Uterus (tissue), 2 donors: ENCODE data around the gene TMEM87B.

Experiments used
- CTCF ChIP-seq, 4 experiments: fragments of 200-600 bp in 2 of 4; fragments of 450-650 bp in 2 of 4; sonication (generic) in 2 of 4; IDR thresholded peaks; one replicate each; pipeline ENCODE4 v1.5.1; 2016 to 2019; ENCODE audit warnings: antibody characterized with exemption in 4 of 4, mild to moderate bottlenecking in 2 of 4, moderate library complexity in 1 of 4
- POLR2A ChIP-seq, 2 donors: fragments of 450-650 bp; IDR thresholded peaks; one replicate each; pipeline ENCODE4 v1.6.1; 2016; ENCODE audit warnings: antibody characterized with exemption in 2 of 2, mild to moderate bottlenecking in 1 of 2, moderate library complexity in 1 of 2

- TF ChIP-seq CTCF (IDR thresholded peaks at IDR 0.05) (no peak), POLR2A (IDR thresholded peaks at IDR 0.05) (no peak)
Measured at GRCh38 chr2:112048236-112048592, 6.9 kb upstream of the TMEM87B start.
